HAP-1 (cell line): ENCODE results near the gene LYRM4.

ENCODE experiments used
- DNase-seq, 2 experiments: peaks; one replicate each; pipeline ENCODE4 v3.0.0-alpha.2; 2016 to 2020; ENCODE audit warnings: low spot score in 2 of 2
- H3K27me3 ChIP-seq: fragments of 250-450 bp; sonication (Bioruptor Pico); 2 replicates; pipeline ENCODE4 v1.5.1; 2020; ENCODE audit warnings: low read depth, mild to moderate bottlenecking, moderate library complexity
- H3K36me3 ChIP-seq: fragments of 250-450 bp; sonication (Bioruptor Pico); replicated peaks from 2 replicates; pipeline ENCODE4 v1.5.1; 2020; ENCODE audit warnings: mild to moderate bottlenecking
- H3K4me1 ChIP-seq: fragments of 250-450 bp; sonication (Bioruptor Pico); 2 replicates; pipeline ENCODE4 v1.5.1; 2020; ENCODE audit warnings: mild to moderate bottlenecking
- H3K4me3 ChIP-seq: fragments of 250-450 bp; sonication (Bioruptor Pico); 2 replicates; pipeline ENCODE4 v1.5.1; 2020; ENCODE audit warnings: mild to moderate bottlenecking, moderate library complexity
- H3K9me3 ChIP-seq: fragments of 250-450 bp; sonication (Bioruptor Pico); 2 replicates; pipeline ENCODE4 v1.5.1; 2020; ENCODE audit warnings: mild to moderate bottlenecking, moderate library complexity
- in situ Hi-C: fragments of 300-500 bp; cut with MboI; formaldehyde crosslinking; loops from 3 replicates; pipeline ENCODE4 v1.14.3; 2020; ENCODE audit warnings: low sequenced_read_pairs, inconsistent platforms, mixed read lengths

LYRM4 gene

GRCh38 chr6:5181510-5182317 lies 79.0 kb downstream of the LYRM4 start:
- in situ Hi-C loops: no loop called here
- Histone ChIP-seq H3K4me1 (no peaks in the 10 kb centered on the region), H3K4me3 (no peak overlapping the region), H3K9me3 (no peaks in the 10 kb centered on the region), H3K27me3 (no peaks in the 10 kb centered on the region), H3K36me3 (no peaks in the 10 kb centered on the region)
- DNase-seq: no peak

DNA sequence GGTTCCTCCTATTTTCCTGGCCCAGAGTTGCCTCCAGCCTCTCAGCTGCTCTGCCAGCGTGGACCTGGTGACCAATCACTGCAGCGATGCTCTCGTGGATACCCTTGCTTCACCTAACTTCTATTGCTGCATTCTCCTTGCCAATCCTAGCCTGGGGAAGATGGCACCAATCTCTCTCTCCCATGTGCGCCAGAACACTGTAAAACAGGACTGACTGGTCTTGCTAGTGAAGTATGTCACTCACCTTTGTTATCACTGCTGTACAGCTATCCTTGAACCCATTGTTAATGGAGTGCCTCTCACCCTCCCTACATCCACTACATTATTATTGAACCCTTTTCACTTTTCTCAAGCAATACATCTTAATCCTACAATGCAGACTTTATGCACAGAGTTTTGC lies 80.1 kb downstream of the LYRM4 start:
- in situ Hi-C loops: no loop called here

GRCh38 chr6:5179917-5180316 lies 80.8 kb downstream of the LYRM4 start:
- H3K36me3 ChIP-seq: no peaks in the 10 kb centered on the region
- H3K4me1 ChIP-seq: peaks cover 16% of the 10 kb centered on the region
- DNase-seq: no peak
- no peaks in the 10 kb centered on the region for H3K9me3 ChIP-seq
- no peaks in the 10 kb centered on the region for H3K27me3 ChIP-seq
- no peak overlapping the region for H3K4me3 ChIP-seq
- in situ Hi-C loops: no loop called here

More for the DNA sequence above, 80.1 kb downstream of the LYRM4 start:
- Histone ChIP-seq H3K9me3 (no peaks in the 10 kb centered on the region), H3K4me1 (peaks cover 8% of the 10 kb centered on the region), H3K36me3 (no peaks in the 10 kb centered on the region), H3K27me3 (no peaks in the 10 kb centered on the region), H3K4me3 (no peak overlapping the region)
- DNase-seq: no peak

GRCh38 chr6:5178806-5179205 lies 81.9 kb downstream of the LYRM4 start:
- no peak for DNase-seq
- H3K4me3 ChIP-seq: no peak overlapping the region
- H3K4me1 ChIP-seq: peaks cover 25% of the 10 kb centered on the region
- no peaks in the 10 kb centered on the region for H3K36me3 ChIP-seq
- H3K27me3 ChIP-seq: no peaks in the 10 kb centered on the region
- no peaks in the 10 kb centered on the region for H3K9me3 ChIP-seq
- in situ Hi-C loops: no loop called here

- Histone ChIP-seq H3K4me3 (no peak overlapping the region), H3K27me3 (no peaks in the 10 kb centered on the region), H3K36me3 (no peaks in the 10 kb centered on the region), H3K4me1 (peaks cover 28% of the 10 kb centered on the region), H3K9me3 (no peaks in the 10 kb centered on the region)
- in situ Hi-C loops: no loop called here
- peak in 1 of 2 experiments; percentile 17 for DNase-seq
Measured at GRCh38 chr6:5175635-5176034, 85.1 kb downstream of the LYRM4 start.

DNA sequence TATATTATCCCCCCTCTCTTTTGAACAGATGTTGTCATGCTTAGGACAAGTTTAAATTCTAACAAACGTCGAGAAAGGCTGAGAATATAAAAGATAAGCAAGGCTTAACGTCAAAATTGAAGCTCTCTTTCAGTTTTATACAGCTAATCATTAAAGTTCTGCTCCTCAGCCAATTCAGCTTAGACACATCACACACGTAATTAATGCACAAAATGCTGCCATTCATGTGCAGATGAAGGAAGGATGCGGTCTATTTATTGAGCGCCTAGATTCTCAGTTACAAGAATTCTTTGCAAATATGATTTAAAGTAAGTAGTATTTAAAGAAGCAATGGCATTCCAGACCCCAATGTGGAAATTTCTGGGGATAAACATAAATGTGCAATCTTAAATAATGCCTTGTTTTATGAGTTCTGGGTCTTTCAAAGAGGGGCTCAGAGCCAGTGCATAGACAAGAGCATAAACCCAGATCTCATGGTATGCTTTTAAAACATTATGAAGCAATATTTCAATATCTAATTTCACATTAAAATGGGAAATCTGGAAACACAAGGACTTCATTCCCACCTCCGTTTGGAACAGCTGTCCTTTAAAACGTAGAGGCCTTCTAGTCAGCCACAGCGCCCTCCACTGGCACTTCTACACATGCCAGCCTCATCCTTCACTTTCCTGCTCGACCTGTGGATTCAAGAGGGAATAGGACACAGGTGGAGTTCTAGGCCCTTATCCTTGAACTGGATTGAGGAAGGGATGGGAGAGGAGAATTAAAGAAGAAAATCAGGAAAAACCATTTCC lies 85.8 kb downstream of the LYRM4 start:
- Histone ChIP-seq H3K27me3 (no peaks in the 10 kb centered on the region), H3K9me3 (no peaks in the 10 kb centered on the region), H3K4me1 (peaks cover 28% of the 10 kb centered on the region), H3K4me3 (no peak overlapping the region), H3K36me3 (no peaks in the 10 kb centered on the region)
- DNase-seq: peak; percentile 84 to 92
- in situ Hi-C loops: no loop called here

- H3K36me3 ChIP-seq: no peaks in the 10 kb centered on the region
- H3K4me3 ChIP-seq: no peak overlapping the region
- in situ Hi-C loops: no loop called here
- peaks cover 28% of the 10 kb centered on the region for H3K4me1 ChIP-seq
- peak; percentile 21 to 40 for DNase-seq
- no peaks in the 10 kb centered on the region for H3K9me3 ChIP-seq
- H3K27me3 ChIP-seq: no peaks in the 10 kb centered on the region
Measured at GRCh38 chr6:5174244-5174643, 86.5 kb downstream of the LYRM4 start.

DNA sequence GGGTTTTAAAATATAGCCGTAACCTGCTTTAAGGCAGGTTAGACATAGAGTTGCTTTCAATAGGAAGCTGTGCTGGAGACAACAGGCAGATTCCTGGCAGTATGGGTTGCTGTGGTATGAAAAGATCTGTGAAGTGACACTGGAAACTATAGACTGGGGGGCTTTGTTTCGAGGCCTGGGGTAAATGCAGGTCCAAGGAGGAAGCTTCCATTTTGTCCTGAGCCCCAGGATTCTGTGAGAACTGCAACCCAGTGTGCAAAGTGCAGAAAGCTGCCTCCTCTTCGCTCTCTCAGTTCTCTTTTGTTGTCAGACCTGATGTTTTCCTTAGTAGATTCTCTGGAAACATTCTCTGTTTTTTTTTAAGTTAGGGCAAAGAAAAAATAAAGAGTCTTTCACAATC lies 86.9 kb downstream of the LYRM4 start:
- Histone ChIP-seq H3K36me3 (no peaks in the 10 kb centered on the region), H3K9me3 (no peaks in the 10 kb centered on the region), H3K4me3 (no peak overlapping the region), H3K27me3 (no peaks in the 10 kb centered on the region), H3K4me1 (peaks cover 28% of the 10 kb centered on the region)
- in situ Hi-C loops: no loop called here
- DNase-seq: no peak

- Histone ChIP-seq H3K4me3 (no peak overlapping the region), H3K36me3 (no peaks in the 10 kb centered on the region), H3K27me3 (no peaks in the 10 kb centered on the region), H3K9me3 (no peaks in the 10 kb centered on the region), H3K4me1 (peaks cover 28% of the 10 kb centered on the region)
- no peak for DNase-seq
- in situ Hi-C loops: no loop called here
Measured at GRCh38 chr6:5172897-5173474, 87.8 kb downstream of the LYRM4 start.

DNA sequence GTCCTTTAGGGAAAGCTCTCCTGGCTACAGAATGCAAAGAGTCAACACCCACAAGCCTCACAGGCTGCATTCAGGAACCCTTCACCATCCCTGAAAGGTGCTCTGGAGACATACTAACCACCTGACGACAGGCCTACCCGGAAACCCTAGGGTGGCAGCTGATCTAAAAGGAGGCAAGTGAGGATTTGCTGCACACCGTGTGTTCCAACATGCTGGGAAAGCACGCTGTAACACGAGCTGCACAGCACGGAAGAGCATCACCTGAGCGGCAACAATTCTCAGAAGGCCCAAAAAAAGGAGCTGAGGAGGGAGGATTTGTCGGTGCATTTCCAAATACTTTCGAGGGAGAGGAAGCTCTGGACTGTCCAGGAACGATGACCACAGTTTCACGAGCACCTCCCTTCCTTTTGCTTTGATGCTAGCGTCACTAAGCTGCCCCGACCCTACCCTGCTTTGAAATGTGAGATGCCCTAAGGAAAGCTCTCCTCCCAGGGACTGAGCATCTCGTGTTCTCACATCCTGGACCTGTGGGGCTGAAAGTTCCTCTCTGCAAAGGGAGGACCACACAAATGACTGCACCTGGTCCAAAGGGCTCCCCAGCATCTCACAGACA lies 88.6 kb downstream of the LYRM4 start:
- H3K27me3 ChIP-seq: no peaks in the 10 kb centered on the region
- no peaks in the 10 kb centered on the region for H3K36me3 ChIP-seq
- no peaks in the 10 kb centered on the region for H3K9me3 ChIP-seq
- H3K4me3 ChIP-seq: no peak overlapping the region
- no peak for DNase-seq
- H3K4me1 ChIP-seq: peaks cover 28% of the 10 kb centered on the region
- in situ Hi-C loops: no loop called here

DNA sequence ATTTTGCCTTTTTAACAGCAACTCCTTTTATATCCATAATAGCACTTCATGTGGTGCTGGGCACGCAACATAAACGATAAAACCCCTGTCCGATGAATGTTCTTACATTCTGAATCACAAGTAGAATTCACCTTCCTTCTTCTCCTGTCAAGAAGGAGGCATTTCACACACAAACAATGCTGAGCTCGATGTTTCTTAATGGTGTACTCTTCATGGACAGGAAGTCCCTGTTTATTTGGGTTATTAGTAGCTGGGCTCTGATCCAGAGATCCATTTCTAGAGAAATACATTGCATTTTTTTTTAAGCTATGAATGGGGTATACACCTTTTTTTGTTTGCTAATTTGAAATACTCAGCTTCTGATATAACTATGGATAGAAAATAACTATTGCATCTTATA lies 93.2 kb downstream of the LYRM4 start:
- in situ Hi-C loops: no loop called here
- no peaks in the 10 kb centered on the region for H3K4me1 ChIP-seq
- no peaks in the 10 kb centered on the region for H3K9me3 ChIP-seq
- H3K27me3 ChIP-seq: no peaks in the 10 kb centered on the region
- H3K4me3 ChIP-seq: no peak overlapping the region
- H3K36me3 ChIP-seq: no peaks in the 10 kb centered on the region
- DNase-seq: no peak

GRCh38 chr6:5164092-5164491 lies 96.7 kb downstream of the LYRM4 start:
- Histone ChIP-seq H3K4me3 (no peak overlapping the region), H3K4me1 (no peaks in the 10 kb centered on the region), H3K9me3 (no peaks in the 10 kb centered on the region), H3K27me3 (no peaks in the 10 kb centered on the region), H3K36me3 (no peaks in the 10 kb centered on the region)
- DNase-seq: no peak
- in situ Hi-C loops: no loop called here

DNA sequence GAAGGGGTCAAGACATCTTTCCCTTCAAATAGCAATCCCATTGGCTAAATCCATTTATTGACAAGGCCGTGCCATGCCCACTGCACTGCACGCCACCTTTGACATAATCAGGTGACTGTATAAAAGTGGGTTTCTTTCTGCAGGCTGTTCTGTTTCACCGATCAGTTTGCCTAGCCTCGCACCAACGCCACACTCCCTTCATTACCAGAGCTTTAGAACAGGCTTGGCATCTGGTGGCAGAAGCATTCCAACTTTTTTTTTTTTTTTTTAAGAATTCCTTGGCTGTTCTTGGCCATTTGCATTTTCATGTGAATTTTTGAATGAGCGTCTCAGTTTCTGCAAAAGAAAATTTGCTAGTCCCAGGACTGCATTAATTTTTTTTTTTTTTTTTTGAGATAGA lies 97.5 kb downstream of the LYRM4 start:
- no peaks in the 10 kb centered on the region for H3K27me3 ChIP-seq
- no peaks in the 10 kb centered on the region for H3K36me3 ChIP-seq
- in situ Hi-C loops: no loop called here
- H3K9me3 ChIP-seq: no peaks in the 10 kb centered on the region
- no peak for DNase-seq
- H3K4me3 ChIP-seq: no peak overlapping the region
- no peaks in the 10 kb centered on the region for H3K4me1 ChIP-seq

GRCh38 chr6:5162355-5162754 lies 98.4 kb downstream of the LYRM4 start:
- H3K9me3 ChIP-seq: no peaks in the 10 kb centered on the region
- no peak for DNase-seq
- no peaks in the 10 kb centered on the region for H3K4me1 ChIP-seq
- H3K4me3 ChIP-seq: no peak overlapping the region
- no peaks in the 10 kb centered on the region for H3K27me3 ChIP-seq
- in situ Hi-C loops: no loop called here
- H3K36me3 ChIP-seq: no peaks in the 10 kb centered on the region
